SK-N-MC (cell line): Measurements from ENCODE around the gene CACNA1C.

Source experiments
- DNase-seq: peaks from one replicate; pipeline ENCODE4 v3.0.0-alpha.2; 2011; ENCODE audit warnings: low read depth, low spot score
- H3K27ac ChIP-seq: fragments of 200-600 bp; sonication (generic); 2 replicates; pipeline ENCODE4 v1.5.1; 2016; ENCODE audit warnings: mixed run types
- H3K36me3 ChIP-seq: fragments of 200-600 bp; sonication (generic); 2 replicates; pipeline ENCODE4 v1.6.1; 2017; ENCODE audit warnings: antibody characterized with exemption, low read length, mixed read lengths; ENCODE audit not compliant: insufficient read depth
- H3K4me3 ChIP-seq: fragments of 200-600 bp; sonication (generic); 2 replicates; pipeline ENCODE4 v1.5.1; 2016
- H3K9ac ChIP-seq: fragments of 200-600 bp; sonication (generic); 2 replicates; pipeline ENCODE4 v1.8.0; 2017; ENCODE audit warnings: mixed run types, mixed read lengths; ENCODE audit not compliant: insufficient read length
- H3K9me3 ChIP-seq: fragments of 200-600 bp; sonication (generic); 2 replicates; pipeline ENCODE4 v1.6.1; 2017; ENCODE audit warnings: low read depth, mild to moderate bottlenecking, antibody characterized with exemption, low read length, moderate library complexity, mixed read lengths
- EZH2 ChIP-seq: fragments of 200-600 bp; sonication (generic); IDR thresholded peaks from one replicate; pipeline ENCODE4 v1.6.1; 2017; ENCODE audit warnings: antibody characterized with exemption
- FOXP2 ChIP-seq: optimal IDR thresholded peaks from 2 replicates; pipeline ENCODE3; 2011; ENCODE audit warnings: mild to moderate bottlenecking, moderate library complexity; ENCODE audit not compliant: insufficient read depth; ENCODE audit errors: extremely low read length, control extremely low read depth
- POLR2AphosphoS5 ChIP-seq: IDR thresholded peaks from 2 replicates; pipeline ENCODE4 v1.6.1; 2012; ENCODE audit warnings: mild to moderate bottlenecking, low read depth, low read length, borderline replicate concordance

The CACNA1C gene

DNA sequence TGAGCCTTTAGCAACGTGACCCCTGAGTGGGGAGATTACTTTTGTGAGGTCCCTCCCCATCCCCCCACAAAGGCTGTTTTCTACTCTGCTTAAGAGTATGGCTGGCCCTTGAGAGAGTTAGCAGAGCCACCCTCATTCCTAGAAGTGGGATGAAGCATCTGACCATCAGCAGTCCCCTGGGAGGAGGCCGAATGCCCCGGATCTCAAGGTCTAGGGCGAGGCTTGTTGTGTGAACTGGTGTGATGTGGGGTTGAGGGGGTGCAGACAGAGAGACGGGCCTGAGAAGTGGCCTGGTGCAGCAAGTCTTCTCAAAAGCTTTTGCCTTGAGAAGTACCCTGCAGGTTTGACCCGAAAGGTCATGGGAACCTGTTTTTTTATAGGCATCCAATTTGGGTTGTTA lies 589.0 kb downstream of the CACNA1C start:
- H3K36me3 ChIP-seq: no peaks in the 10 kb centered on the region
- no peak for DNase-seq
- TF ChIP-seq FOXP2: no peak
- TF ChIP-seq POLR2AphosphoS5: no peak

GRCh38 chr12:2642176-2642892 lies 589.5 kb downstream of the CACNA1C start:
- no peak for TF ChIP-seq POLR2AphosphoS5
- no peak for TF ChIP-seq EZH2
- no peak for TF ChIP-seq FOXP2
- no peak for DNase-seq
- H3K9ac ChIP-seq: no peak overlapping the region

More for the DNA sequence above, 589.0 kb downstream of the CACNA1C start:
- Histone ChIP-seq H3K27ac (no peak overlapping the region), H3K4me3 (no peak overlapping the region), H3K9me3 (no peaks in the 10 kb centered on the region), H3K9ac (no peak overlapping the region)

GRCh38 chr12:2642896-2643425 lies 590.2 kb downstream of the CACNA1C start:
- TF ChIP-seq POLR2AphosphoS5: no peak
- no peak for TF ChIP-seq EZH2
- no peak for TF ChIP-seq FOXP2
- no peak overlapping the region for H3K27ac ChIP-seq
- H3K9ac ChIP-seq: no peak overlapping the region
- no peak for DNase-seq
- H3K36me3 ChIP-seq: no peaks in the 10 kb centered on the region
- H3K4me3 ChIP-seq: no peak overlapping the region
- H3K9me3 ChIP-seq: no peaks in the 10 kb centered on the region

More at GRCh38 chr12:2642176-2642892, 589.5 kb downstream of the CACNA1C start:
- no peaks in the 10 kb centered on the region for H3K9me3 ChIP-seq
- no peak overlapping the region for H3K4me3 ChIP-seq
- H3K36me3 ChIP-seq: no peaks in the 10 kb centered on the region
- H3K27ac ChIP-seq: no peak overlapping the region

DNA sequence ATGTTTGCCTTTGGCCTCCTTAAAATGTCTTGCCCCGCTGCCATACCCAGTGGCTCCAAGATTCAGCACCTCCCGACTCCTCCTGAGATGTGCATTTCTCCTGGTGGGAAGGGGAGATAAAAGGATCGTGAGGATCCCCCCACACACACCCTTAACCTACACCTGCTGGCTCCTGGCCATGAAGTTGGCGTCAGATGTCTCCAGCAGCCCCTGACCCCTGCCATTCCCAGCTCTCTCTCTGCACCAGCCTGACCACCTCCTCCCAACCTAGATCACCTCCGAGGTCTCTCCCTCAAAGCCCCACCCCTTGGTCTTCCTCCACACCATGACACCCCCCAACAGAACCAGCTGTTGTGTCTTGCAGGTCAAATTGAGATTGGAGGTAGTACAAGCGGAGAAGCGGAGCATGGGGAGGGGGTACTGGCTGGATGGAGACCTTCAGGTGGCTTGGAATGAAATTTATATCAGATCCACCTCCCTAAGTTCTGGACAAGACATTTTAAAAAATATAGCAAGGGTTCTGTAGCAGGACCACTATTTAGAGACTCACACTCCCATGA lies 590.9 kb downstream of the CACNA1C start:
- DNase-seq: no peak
- no peak overlapping the region for H3K4me3 ChIP-seq
- H3K36me3 ChIP-seq: no peaks in the 10 kb centered on the region
- no peaks in the 10 kb centered on the region for H3K9me3 ChIP-seq
- H3K27ac ChIP-seq: no peak overlapping the region
- TF ChIP-seq EZH2 (no peak), FOXP2 (no peak), POLR2AphosphoS5 (no peak)
- no peak overlapping the region for H3K9ac ChIP-seq

GRCh38 chr12:2644683-2645405 lies 592.1 kb downstream of the CACNA1C start:
- H3K9ac ChIP-seq: no peak overlapping the region
- no peak overlapping the region for H3K27ac ChIP-seq
- no peaks in the 10 kb centered on the region for H3K9me3 ChIP-seq
- no peaks in the 10 kb centered on the region for H3K36me3 ChIP-seq
- no peak overlapping the region for H3K4me3 ChIP-seq
- DNase-seq: no peak
- TF ChIP-seq FOXP2 (no peak), POLR2AphosphoS5 (no peak), EZH2 (no peak)

- Histone ChIP-seq H3K4me3 (no peak overlapping the region), H3K9me3 (no peaks in the 10 kb centered on the region), H3K9ac (no peak overlapping the region), H3K27ac (no peak overlapping the region), H3K36me3 (no peaks in the 10 kb centered on the region)
- TF ChIP-seq POLR2AphosphoS5 (no peak), FOXP2 (no peak), EZH2 (no peak)
- DNase-seq: no peak
Measured at GRCh38 chr12:2645460-2645859, 592.7 kb downstream of the CACNA1C start.

- TF ChIP-seq POLR2AphosphoS5: no peak
- no peak overlapping the region for H3K4me3 ChIP-seq
- DNase-seq: no peak
- H3K9me3 ChIP-seq: no peaks in the 10 kb centered on the region
- H3K9ac ChIP-seq: no peak overlapping the region
- H3K27ac ChIP-seq: no peak overlapping the region
- no peaks in the 10 kb centered on the region for H3K36me3 ChIP-seq
Measured at GRCh38 chr12:2646341-2646740, 593.6 kb downstream of the CACNA1C start.

- no peak for DNase-seq
- no peaks in the 10 kb centered on the region for H3K36me3 ChIP-seq
- H3K9ac ChIP-seq: no peak overlapping the region
- no peak overlapping the region for H3K4me3 ChIP-seq
- TF ChIP-seq EZH2: no peak
- TF ChIP-seq FOXP2: no peak
- no peak for TF ChIP-seq POLR2AphosphoS5
- H3K9me3 ChIP-seq: no peaks in the 10 kb centered on the region
- H3K27ac ChIP-seq: no peak overlapping the region
Measured at GRCh38 chr12:2647186-2647585, 594.4 kb downstream of the CACNA1C start.

DNA sequence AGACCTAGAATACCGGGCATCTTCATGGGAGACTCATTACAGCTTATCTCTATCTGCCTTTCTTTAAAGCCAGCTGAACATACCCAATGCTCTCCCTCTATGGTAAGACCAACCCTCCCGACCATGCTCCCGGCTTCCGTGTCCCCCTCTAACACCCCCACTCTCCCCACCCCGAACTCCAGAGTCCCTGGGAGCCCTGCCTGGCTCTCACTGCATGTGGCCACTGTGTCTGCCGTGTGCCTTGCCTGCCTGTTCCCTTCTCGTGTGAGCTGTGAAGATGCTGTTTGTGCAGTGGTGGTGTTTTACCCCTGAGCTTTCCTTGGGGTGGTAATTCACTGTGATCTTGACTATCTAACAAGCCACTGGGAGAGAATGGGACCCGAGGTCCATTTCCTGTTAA lies 595.6 kb downstream of the CACNA1C start:
- DNase-seq: no peak
- Histone ChIP-seq H3K9me3 (no peaks in the 10 kb centered on the region), H3K36me3 (no peaks in the 10 kb centered on the region), H3K9ac (no peak overlapping the region), H3K27ac (no peak overlapping the region), H3K4me3 (no peak overlapping the region)
- no peak for TF ChIP-seq POLR2AphosphoS5
- TF ChIP-seq FOXP2: no peak
- no peak for TF ChIP-seq EZH2
